ENCODE measurements around the gene ARHGAP30.

- TF ChIP-seq TEAD4 (IDR thresholded peaks at IDR 0.05; ENCODE audit: low read depth, low read length), result no peak
- TF ChIP-seq CTCF (IDR thresholded peaks at IDR 0.05; ENCODE audit: control extremely low read depth in 1 of 3, insufficient read depth in 1 of 3, low read depth in 1 of 3, low read length in 3 of 3), result no peak
- TF ChIP-seq EP300 (IDR thresholded peaks at IDR 0.05; ENCODE audit: borderline replicate concordance in 1 of 2, low read depth in 2 of 2, low read length in 2 of 2), result no peak
- TF ChIP-seq JUN (IDR thresholded peaks at IDR 0.05; ENCODE audit: low read depth, low read length), result no peak
- TF ChIP-seq NRF1 (IDR thresholded peaks at IDR 0.05; ENCODE audit: low read depth, low read length), result no peak
Observed at GRCh38 chr1:161021970-161022353, 47.7 kb downstream of the ARHGAP30 start.

All from H1 (cell line).